ENCODE results near the gene MACROD1. TPM values are rescaled to one million over a fixed set of nuclear protein-coding genes. Genes with fewer than 3 reads are reported as not detected.

MACROD1 gene
- total and polyA plus RNA-seq, 2 of the 13 experiments (the other 11 are each of a cell fraction or from before 2014, with no cell fraction given), result 23.1 to 34.5 TPM

GRCh38 chr11:64185175-64185692 lies 19.3 kb upstream of the MACROD1 start (continued):
- peak; percentile 79; the same call in 1 of the 2 replicates for TF ChIP-seq SNAI1 (CRISPR knock-in tag; IDR thresholded peaks at IDR 0.05; ENCODE audit: borderline replicate concordance)
- TF ChIP-seq REL (CRISPR knock-in tag; conservative IDR thresholded peaks at IDR 0.05), result peak; percentile 84; the same call in 1 of the 2 replicates
- TF ChIP-seq ZNF562 (CRISPR knock-in tag; IDR thresholded peaks at IDR 0.05; ENCODE audit: borderline replicate concordance), result no peak
- peak; percentile 97 for TF ChIP-seq ZNF225 (CRISPR knock-in tag; IDR thresholded peaks at IDR 0.05)
- peak; percentile 87 for TF ChIP-seq ZNF556 (CRISPR knock-in tag; IDR thresholded peaks at IDR 0.05; ENCODE audit: borderline replicate concordance)
- TF ChIP-seq NFE2 (CRISPR knock-in tag; IDR thresholded peaks at IDR 0.05), result 0 out of 2 replicates have a peak, but pooled peaks have one; percentile 32
- peak; percentile 88; the same call in 1 of the 2 replicates for TF ChIP-seq TOPORS (CRISPR knock-in tag; IDR thresholded peaks at IDR 0.05)
- peak; percentile 83; the same call in 1 of the 2 replicates for TF ChIP-seq ZNF343 (CRISPR knock-in tag; IDR thresholded peaks at IDR 0.05)
- no peak for TF ChIP-seq FOXJ3 (CRISPR knock-in tag; IDR thresholded peaks at IDR 0.05; ENCODE audit: borderline replicate concordance)
- peak; percentile 93 for TF ChIP-seq ZNF33A (CRISPR knock-in tag; IDR thresholded peaks at IDR 0.05; ENCODE audit: borderline replicate concordance)
- 0 out of 2 replicates have a peak, but pooled peaks have one; percentile 40 for TF ChIP-seq MLXIP (CRISPR knock-in tag; IDR thresholded peaks at IDR 0.05; ENCODE audit: borderline replicate concordance)
- TF ChIP-seq ARHGAP35 (CRISPR knock-in tag; IDR thresholded peaks at IDR 0.05; ENCODE audit: borderline replicate concordance), result peak; percentile 88; the same call in 1 of the 2 replicates
- peak; percentile 87 for TF ChIP-seq TEF (CRISPR knock-in tag; IDR thresholded peaks at IDR 0.05)
- TF ChIP-seq DMAP1 (CRISPR knock-in tag; IDR thresholded peaks at IDR 0.05), result peak; percentile 97
- peak; percentile 95; the same call in 1 of the 2 replicates for TF ChIP-seq FOXC1 (CRISPR knock-in tag; IDR thresholded peaks at IDR 0.05; ENCODE audit: borderline replicate concordance)
- TF ChIP-seq ZNF382 (CRISPR knock-in tag; IDR thresholded peaks at IDR 0.05; ENCODE audit: borderline replicate concordance), result no peak; the same call in 1 of the 2 replicates
- TF ChIP-seq, protein P1, sequence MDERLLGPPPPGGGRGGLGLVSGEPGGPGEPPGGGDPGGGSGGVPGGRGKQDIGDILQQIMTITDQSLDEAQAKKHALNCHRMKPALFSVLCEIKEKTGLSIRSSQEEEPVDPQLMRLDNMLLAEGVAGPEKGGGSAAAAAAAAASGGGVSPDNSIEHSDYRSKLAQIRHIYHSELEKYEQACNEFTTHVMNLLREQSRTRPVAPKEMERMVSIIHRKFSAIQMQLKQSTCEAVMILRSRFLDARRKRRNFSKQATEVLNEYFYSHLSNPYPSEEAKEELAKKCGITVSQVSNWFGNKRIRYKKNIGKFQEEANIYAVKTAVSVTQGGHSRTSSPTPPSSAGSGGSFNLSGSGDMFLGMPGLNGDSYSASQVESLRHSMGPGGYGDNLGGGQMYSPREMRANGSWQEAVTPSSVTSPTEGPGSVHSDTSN (CRISPR knock-in tag; IDR thresholded peaks at IDR 0.05), result no peak
- no peak; the same call in 1 of the 2 replicates for TF ChIP-seq HNF1B (CRISPR knock-in tag; IDR thresholded peaks at IDR 0.05)
- peak; percentile 91 for TF ChIP-seq ZNF678 (CRISPR knock-in tag; IDR thresholded peaks at IDR 0.05)
- TF ChIP-seq KAT2B (IDR thresholded peaks at IDR 0.05; ENCODE audit: borderline replicate concordance, low read depth, low read length), result no peak
- TF ChIP-seq SATB2 (CRISPR knock-in tag; IDR thresholded peaks at IDR 0.05), result peak; percentile 86; the same call in 1 of the 2 replicates
- TF ChIP-seq MYNN (CRISPR knock-in tag; IDR thresholded peaks at IDR 0.05; ENCODE audit: low read depth), result no peak
- peak; percentile 91 for TF ChIP-seq MXD4 (CRISPR knock-in tag; IDR thresholded peaks at IDR 0.05)
- TF ChIP-seq KAT7 (CRISPR knock-in tag; IDR thresholded peaks at IDR 0.05; ENCODE audit: borderline replicate concordance), result no peak
- TF ChIP-seq ZNF839 (CRISPR knock-in tag; IDR thresholded peaks at IDR 0.05; ENCODE audit: borderline replicate concordance), result peak; percentile 94; the same call in 1 of the 2 replicates

All from HepG2 (cell line).